K562 (cell line): ENCODE measurements around the gene GOLGB1.

Experiments
- DPF2 ChIP-seq: fragments of 450-650 bp; IDR thresholded peaks from 2 replicates; pipeline ENCODE4 v1.6.1; 2016
- EZH2 ChIP-seq: IDR thresholded peaks from 2 replicates; pipeline ENCODE4 v1.6.1; 2012; ENCODE audit warnings: low read depth, mild to moderate bottlenecking, inconsistent platforms, low read length, borderline replicate concordance
- JUND ChIP-seq, 2 experiments: IDR thresholded peaks; 2 replicates in 1 of 2; 3 replicates in 1 of 2; pipeline ENCODE4 v1.6.1; 2011; ENCODE audit warnings: borderline replicate concordance in 2 of 2, low read depth in 2 of 2, low read length in 2 of 2, improper control_type of control experiment in 1 of 2, missing biosample characterization in 1 of 2, missing genetic modification characterization in 1 of 2, missing genetic modification reagents in 1 of 2
- L3MBTL2 ChIP-seq: fragments of 450-650 bp; IDR thresholded peaks from 2 replicates; pipeline ENCODE4 v1.6.1; 2016; ENCODE audit warnings: mild to moderate bottlenecking, moderate library complexity
- MAZ ChIP-seq, 2 experiments: fragments of 450-650 bp in 1 of 2; sonication (generic) in 1 of 2; formaldehyde crosslinking; IDR thresholded peaks in 1 of 2; conservative IDR thresholded peaks in 1 of 2; 2 replicates each; pipeline versions ENCODE4 v1.4.0 to v1.5.0; 2020; ENCODE audit warnings: mild to moderate bottlenecking in 1 of 2, missing genetic modification reagents in 1 of 2
- NR2C1 ChIP-seq, 2 experiments: fragments of 450-650 bp; IDR thresholded peaks; 2 replicates each; pipeline ENCODE4 v1.6.1; 2017; ENCODE audit warnings: mild to moderate bottlenecking in 2 of 2, antibody characterized with exemption in 1 of 2, inconsistent platforms in 1 of 2, missing compliant biosample characterization in 1 of 2, missing genetic modification characterization in 1 of 2
- POLR2A ChIP-seq: fragments of 450-650 bp; conservative IDR thresholded peaks from 2 replicates; pipeline ENCODE4 v1.6.1; 2016
- PURB ChIP-seq: sonication (generic); formaldehyde crosslinking; IDR thresholded peaks from 2 replicates; pipeline ENCODE4 v1.9.0; 2021; ENCODE audit warnings: low read depth, mild to moderate bottlenecking, missing genetic modification reagents
- ZNF347 ChIP-seq: fragments of 450-650 bp; formaldehyde crosslinking; IDR thresholded peaks from 2 replicates; pipeline ENCODE4 v1.4.0; 2020; ENCODE audit warnings: low read depth, mild to moderate bottlenecking, moderate library complexity
- ZNF764 ChIP-seq: fragments of 250-450 bp; sonication (Bioruptor Pico); IDR thresholded peaks from 2 replicates; pipeline ENCODE4 v1.4.0; 2020; ENCODE audit warnings: low read depth, mild to moderate bottlenecking, moderate library complexity
- TF ChIP-seq, protein P1 (sequence below), 2 experiments: fragments of 450-650 bp in 1 of 2; sonication (generic) in 1 of 2; formaldehyde crosslinking; conservative IDR thresholded peaks; 2 replicates each; pipeline versions ENCODE4 v1.4.0 to v1.8.1; 2020 to 2022; ENCODE audit warnings: mild to moderate bottlenecking in 1 of 2, missing genetic modification reagents in 1 of 2
- TF ChIP-seq, protein P2 (sequence below): sonication (generic); formaldehyde crosslinking; IDR thresholded peaks from 2 replicates; pipeline ENCODE4 v1.9.0; 2022; ENCODE audit warnings: mild to moderate bottlenecking, missing genetic modification reagents
- TF ChIP-seq, protein P3 (sequence below), 3 experiments: IDR thresholded peaks in 2 of 3; conservative IDR thresholded peaks in 1 of 3; 2 replicates each; pipeline ENCODE4 v1.5.1; 2011 to 2012; ENCODE audit warnings: low read length in 3 of 3, mild to moderate bottlenecking in 3 of 3, control low read depth in 2 of 3, improper control_type of control experiment in 1 of 3, inconsistent platforms in 1 of 3, low read depth in 1 of 3, mixed read lengths in 1 of 3, moderate library complexity in 1 of 3; ENCODE audit not compliant: insufficient read depth in 2 of 3

DNA sequence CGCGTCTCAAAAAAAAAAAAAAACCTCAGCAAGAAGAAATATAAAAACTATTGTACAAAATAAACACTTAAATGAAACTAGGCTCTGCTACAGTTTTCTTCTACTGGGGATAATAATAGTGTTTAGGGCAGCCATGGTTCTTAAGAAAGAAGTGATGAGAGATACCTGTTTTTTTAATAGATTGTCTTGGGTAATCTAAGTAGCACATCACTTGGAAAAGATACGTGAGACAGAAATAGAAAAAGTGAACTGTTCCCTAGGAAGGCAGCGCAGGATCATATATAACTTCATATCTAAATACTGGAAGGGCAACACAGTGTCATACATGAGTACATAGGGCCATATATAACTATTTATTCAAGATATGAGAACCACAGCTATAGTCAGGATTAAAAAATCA, 11.9 kb downstream of the GOLGB1 start:
- TF ChIP-seq POLR2A (no peak), NR2C1 (IDR thresholded peaks at IDR 0.05) (no peak), NR2C1 (tag; IDR thresholded peaks at IDR 0.05) (no peak), JUND (IDR thresholded peaks at IDR 0.05; ENCODE audit: borderline replicate concordance, low read depth, low read length) (no peak), JUND (tag; IDR thresholded peaks at IDR 0.05; ENCODE audit: borderline replicate concordance, low read depth, low read length) (no peak), L3MBTL2 (no peak), PURB (CRISPR knock-in tag) (no peak), DPF2 (no peak), MAZ (CRISPR knock-in tag; conservative IDR thresholded peaks at IDR 0.05 in 1 of 2, IDR thresholded peaks at IDR 0.05 in 1 of 2) (no peak), ZNF764 (CRISPR knock-in tag) (no peak), EZH2 (no peak), ZNF347 (CRISPR knock-in tag) (no peak)
- TF ChIP-seq, protein P1, sequence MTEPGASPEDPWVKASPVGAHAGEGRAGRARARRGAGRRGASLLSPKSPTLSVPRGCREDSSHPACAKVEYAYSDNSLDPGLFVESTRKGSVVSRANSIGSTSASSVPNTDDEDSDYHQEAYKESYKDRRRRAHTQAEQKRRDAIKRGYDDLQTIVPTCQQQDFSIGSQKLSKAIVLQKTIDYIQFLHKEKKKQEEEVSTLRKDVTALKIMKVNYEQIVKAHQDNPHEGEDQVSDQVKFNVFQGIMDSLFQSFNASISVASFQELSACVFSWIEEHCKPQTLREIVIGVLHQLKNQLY (CRISPR knock-in tag; conservative IDR thresholded peaks at IDR 0.05): no peak
- TF ChIP-seq, protein P2, sequence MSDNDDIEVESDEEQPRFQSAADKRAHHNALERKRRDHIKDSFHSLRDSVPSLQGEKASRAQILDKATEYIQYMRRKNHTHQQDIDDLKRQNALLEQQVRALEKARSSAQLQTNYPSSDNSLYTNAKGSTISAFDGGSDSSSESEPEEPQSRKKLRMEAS: no peak
- TF ChIP-seq, protein P3, sequence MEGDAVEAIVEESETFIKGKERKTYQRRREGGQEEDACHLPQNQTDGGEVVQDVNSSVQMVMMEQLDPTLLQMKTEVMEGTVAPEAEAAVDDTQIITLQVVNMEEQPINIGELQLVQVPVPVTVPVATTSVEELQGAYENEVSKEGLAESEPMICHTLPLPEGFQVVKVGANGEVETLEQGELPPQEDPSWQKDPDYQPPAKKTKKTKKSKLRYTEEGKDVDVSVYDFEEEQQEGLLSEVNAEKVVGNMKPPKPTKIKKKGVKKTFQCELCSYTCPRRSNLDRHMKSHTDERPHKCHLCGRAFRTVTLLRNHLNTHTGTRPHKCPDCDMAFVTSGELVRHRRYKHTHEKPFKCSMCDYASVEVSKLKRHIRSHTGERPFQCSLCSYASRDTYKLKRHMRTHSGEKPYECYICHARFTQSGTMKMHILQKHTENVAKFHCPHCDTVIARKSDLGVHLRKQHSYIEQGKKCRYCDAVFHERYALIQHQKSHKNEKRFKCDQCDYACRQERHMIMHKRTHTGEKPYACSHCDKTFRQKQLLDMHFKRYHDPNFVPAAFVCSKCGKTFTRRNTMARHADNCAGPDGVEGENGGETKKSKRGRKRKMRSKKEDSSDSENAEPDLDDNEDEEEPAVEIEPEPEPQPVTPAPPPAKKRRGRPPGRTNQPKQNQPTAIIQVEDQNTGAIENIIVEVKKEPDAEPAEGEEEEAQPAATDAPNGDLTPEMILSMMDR (IDR thresholded peaks at IDR 0.05 in 2 of 3, conservative IDR thresholded peaks at IDR 0.05 in 1 of 3; ENCODE audit: insufficient read depth in 2 of 3, low read depth in 1 of 3, low read length in 3 of 3): no peak
